GM12878 (cell line): ENCODE data around the gene SMPDL3B. TPM values are rescaled to one million over a fixed set of nuclear protein-coding genes. Genes with fewer than 3 reads are reported as not detected.
"Not testable (repeated sequence)": the region's sequence is repeated elsewhere in the genome, so short reads cannot be mapped to it uniquely, and the experiment has no call there.

ENCODE experiments used
- ATAC-seq: fragments of 200-7000 bp; cut with Tn5 transposase; 3 replicates; pipeline ENCODE4 v1.9.1; 2020; ENCODE audit warnings: mild to moderate bottlenecking, moderate library complexity
- BruUV-seq: library from RNA; stranded (reverse); fragments of 400-500 nt; replicated peaks from 2 replicates; lab custom pipeline; 2021; lab: Mats Ljungman, UMichigan
- CTCF ChIA-PET: fragments of 300-600 bp; sonication (Branson Sonifier 250); formaldehyde crosslinking; extraction: SDS; loops from one replicate; lab custom pipeline; 2021; ENCODE audit warnings: inconsistent platforms; lab: Yijun Ruan, JAX
- POLR2A ChIA-PET: fragments of 350-600 bp; formaldehyde crosslinking; extraction: SDS; loops from one replicate; lab custom pipeline; 2021; ENCODE audit warnings: inconsistent platforms; lab: Charles Lee
- RAD21 ChIA-PET: fragments of 300-600 bp; sonication (Branson Sonifier 250); formaldehyde crosslinking; loops from one replicate; lab custom pipeline; 2023; ENCODE audit warnings: antibody characterized with exemption; ENCODE audit not compliant: unreplicated experiment; lab: Charles Lee
- SMC1A ChIA-PET: fragments of 300-600 bp; sonication (Branson Sonifier 250); formaldehyde crosslinking; loops from one replicate; lab custom pipeline; 2023; ENCODE audit not compliant: unreplicated experiment, uncharacterized antibody; lab: Charles Lee
- DNase-seq: peaks from one replicate; pipeline ENCODE4 v3.0.0-alpha.2; 2011; ENCODE audit warnings: low read depth, low spot score
- FAIRE-seq: peaks from 3 replicates; lab custom pipeline; 2011; peaks lifted over from hg19 to GRCh38; lab: Jason Lieb, UNC
- H2AFZ ChIP-seq: 2 replicates; pipeline ENCODE4 v1.6.0; 2011; ENCODE audit warnings: low read depth, low read length, control low read depth; ENCODE audit not compliant: control insufficient read depth
- H3K27ac ChIP-seq: 2 replicates; pipeline ENCODE4 v1.5.1; 2011; ENCODE audit warnings: control low read depth; ENCODE audit not compliant: control insufficient read depth, insufficient read depth
- H3K27me3 ChIP-seq, 2 experiments: replicated peaks in 1 of 2; 2 replicates each; pipeline versions ENCODE4 v1.6.0 to v1.6.1; 2011; ENCODE audit warnings: low read length in 1 of 2; ENCODE audit not compliant: control insufficient read depth in 2 of 2, insufficient read depth in 2 of 2
- H3K36me3 ChIP-seq, 2 experiments: 2 replicates each; pipeline ENCODE4 v1.5.1; 2011; ENCODE audit warnings: low read length in 1 of 2; ENCODE audit not compliant: control insufficient read depth in 2 of 2, insufficient read depth in 2 of 2
- H3K4me1 ChIP-seq: 2 replicates; pipeline ENCODE4 v1.6.1; 2011; ENCODE audit warnings: mild to moderate bottlenecking, low read length, moderate library complexity, mixed read lengths; ENCODE audit not compliant: control insufficient read depth, insufficient read depth
- H3K4me2 ChIP-seq: 2 replicates; pipeline ENCODE4 v1.6.0; 2011; ENCODE audit warnings: control low read depth; ENCODE audit not compliant: control insufficient read depth, insufficient read depth
- H3K4me3 ChIP-seq: fragments of 200-600 bp; sonication (generic); 2 replicates; pipeline ENCODE4 v1.5.1; 2016
- H3K79me2 ChIP-seq: 2 replicates; pipeline ENCODE4 v1.6.0; 2011; ENCODE audit warnings: low read length; ENCODE audit not compliant: control insufficient read depth, insufficient read depth
- H3K9ac ChIP-seq: 2 replicates; pipeline ENCODE4 v1.8.0; 2011; ENCODE audit warnings: low read length, control low read depth, mixed read lengths; ENCODE audit not compliant: control insufficient read depth, insufficient read depth
- H3K9me3 ChIP-seq: replicated peaks from 3 replicates; pipeline ENCODE4 v1.5.1; 2011; ENCODE audit warnings: mild to moderate bottlenecking, low read length; ENCODE audit not compliant: control insufficient read depth, insufficient read depth
- H4K20me1 ChIP-seq: 2 replicates; pipeline ENCODE4 v1.6.0; 2011; ENCODE audit not compliant: control insufficient read depth, insufficient read depth
- EGR1 ChIP-seq, 2 experiments: IDR thresholded peaks; 1 replicate in 1 of 2; 2 replicates in 1 of 2; pipeline ENCODE4 v1.6.1; 2011 to 2012; ENCODE audit warnings: low read depth in 2 of 2, low read length in 2 of 2, borderline replicate concordance in 1 of 2, mild to moderate bottlenecking in 1 of 2, moderate library complexity in 1 of 2
- IKZF2 ChIP-seq, 2 experiments: fragments of 450-650 bp; IDR thresholded peaks; 2 replicates each; pipeline ENCODE4 v1.6.1; 2017; ENCODE audit warnings: mild to moderate bottlenecking in 2 of 2, moderate library complexity in 2 of 2
- JUND ChIP-seq: IDR thresholded peaks from 2 replicates; pipeline ENCODE4 v1.6.1; 2012; ENCODE audit warnings: low read depth, mild to moderate bottlenecking, low read length, improper control_type of control experiment, moderate library complexity
- WGBS: methylation state at CpG from one replicate; pipeline ENCODE4 v1.1.6; 2016; ENCODE audit warnings: low lambda C conversion rate; ENCODE audit not compliant: insufficient replicate concordance, insufficient coverage; ENCODE audit errors: missing lambda C conversion rate; 5-methylcytosine and 5-hydroxymethylcytosine counted together
- in situ Hi-C: fragments of 300-500 bp; cut with MboI; formaldehyde crosslinking; loops from 9 replicates; pipeline ENCODE4 v1.14.3; 2018; ENCODE audit warnings: mixed read lengths
- intact Hi-C: fragments of 100-400 bp; cut with micrococcal nuclease; formaldehyde crosslinking; loops from one replicate; pipeline ENCODE4 v1.14.2; 2022; ENCODE audit not compliant: unreplicated experiment
- polyA plus RNA-seq, 11 experiments: library from polyadenylated mRNA; depleted of rRNA in 4 of 11; unstranded in 6 of 11; stranded (reverse) in 5 of 11; fragments of >200 nt; fragmentation: Nextera tagmentation in 4 of 11; fragmentation: Illumina TruSeq in 1 of 11; extraction: Ambion mirVana in 4 of 11; extraction: Trizol in 1 of 11; gene quantifications; 1 replicate in 1 of 11; 2 replicates in 10 of 11; pipeline versions ENCODE4 v1.2.1 to v1.2.3, GENCODE V29; 2011 to 2016; ENCODE audit warnings: inconsistent platforms in 2 of 11, missing spikeins in 2 of 11, low read depth in 1 of 11
- total RNA-seq, 4 experiments: library from RNA; depleted of rRNA in 3 of 4; stranded (reverse); fragments of >200 nt in 3 of 4; fragmentation: Illumina TruSeq in 1 of 4; extraction: Trizol in 1 of 4; gene quantifications; 2 replicates each; pipeline versions ENCODE4 v1.2.1 to v1.2.3, GENCODE V29; 2013 to 2021
- TF ChIP-seq, protein P1 (sequence below): fragments of 450-650 bp; conservative IDR thresholded peaks from 2 replicates; pipeline ENCODE4 v1.6.1; 2017; ENCODE audit warnings: mild to moderate bottlenecking, moderate library complexity

The SMPDL3B gene
- total and polyA plus RNA-seq, 10 of the 15 experiments (the other 5 are each of a cell fraction or from before 2014, with no cell fraction given) = 0.56 to 2.7 (median 1.0) TPM

DNA sequence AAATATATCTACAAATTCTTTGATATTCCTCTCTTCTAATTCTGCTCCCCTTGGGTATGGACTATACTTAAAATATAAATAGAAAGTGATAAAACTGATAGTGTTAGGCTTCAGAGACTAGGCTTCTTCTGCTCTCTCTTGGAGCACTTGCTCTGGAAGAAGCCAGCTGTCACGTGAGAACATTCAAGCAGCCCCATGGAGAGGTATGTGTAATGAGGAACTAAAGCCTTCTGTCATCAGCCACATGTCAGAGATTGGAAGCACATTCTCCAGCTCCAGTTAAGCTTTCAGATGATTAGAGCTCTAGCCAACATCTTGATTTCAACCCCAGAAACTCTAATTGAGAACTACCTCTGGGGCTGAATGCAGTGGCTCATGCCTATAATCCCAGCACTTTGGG is 59.3 kb downstream of the SMPDL3B start:
- Histone ChIP-seq H3K9ac (no peak overlapping the region), H3K4me3 (no peak overlapping the region), H4K20me1 (no peaks in the 10 kb centered on the region)
- no peak for FAIRE-seq
- in situ Hi-C loops = no loop called here
- CTCF ChIA-PET = interaction anchor here (0.5 to 1.3 kb wide), 3 partner anchors 34 to 94 kb away, joined by 3 read pairs; partner anchors contain the start of gene XKR8
- no peak for TF ChIP-seq IKZF2 (IDR thresholded peaks at IDR 0.05)
- no peak for TF ChIP-seq EGR1 (IDR thresholded peaks at IDR 0.05; ENCODE audit: borderline replicate concordance in 1 of 2, low read depth in 2 of 2, low read length in 2 of 2)
- TF ChIP-seq JUND = no peak
- TF ChIP-seq, protein P1, sequence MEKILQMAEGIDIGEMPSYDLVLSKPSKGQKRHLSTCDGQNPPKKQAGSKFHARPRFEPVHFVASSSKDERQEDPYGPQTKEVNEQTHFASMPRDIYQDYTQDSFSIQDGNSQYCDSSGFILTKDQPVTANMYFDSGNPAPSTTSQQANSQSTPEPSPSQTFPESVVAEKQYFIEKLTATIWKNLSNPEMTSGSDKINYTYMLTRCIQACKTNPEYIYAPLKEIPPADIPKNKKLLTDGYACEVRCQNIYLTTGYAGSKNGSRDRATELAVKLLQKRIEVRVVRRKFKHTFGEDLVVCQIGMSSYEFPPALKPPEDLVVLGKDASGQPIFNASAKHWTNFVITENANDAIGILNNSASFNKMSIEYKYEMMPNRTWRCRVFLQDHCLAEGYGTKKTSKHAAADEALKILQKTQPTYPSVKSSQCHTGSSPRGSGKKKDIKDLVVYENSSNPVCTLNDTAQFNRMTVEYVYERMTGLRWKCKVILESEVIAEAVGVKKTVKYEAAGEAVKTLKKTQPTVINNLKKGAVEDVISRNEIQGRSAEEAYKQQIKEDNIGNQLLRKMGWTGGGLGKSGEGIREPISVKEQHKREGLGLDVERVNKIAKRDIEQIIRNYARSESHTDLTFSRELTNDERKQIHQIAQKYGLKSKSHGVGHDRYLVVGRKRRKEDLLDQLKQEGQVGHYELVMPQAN = no peak
- TF ChIP-seq, all 136 proteins: peak for 0
- 0% methylated on average over 1 of the region's 1 CpG for WGBS
- ChIA-PET POLR2A (no interaction called here), SMC1A (no interaction called here), RAD21 (no interaction called here)
- Histone ChIP-seq H3K36me3 (peaks cover 14 to 30% of the 10 kb centered on the region in 2 experiments), H3K79me2 (no peaks in the 10 kb centered on the region), H2AFZ (no peak overlapping the region), H3K9me3 (no peaks in the 10 kb centered on the region), H3K4me2 (no peak overlapping the region), H3K27me3 (no peaks in the 10 kb centered on the region), H3K4me1 (no peaks in the 10 kb centered on the region), H3K27ac (no peak overlapping the region)
- no TSS peak for BruUV-seq
- intact Hi-C loops = no loop called here
- DNase-seq = no peak
- no peak for ATAC-seq

DNA sequence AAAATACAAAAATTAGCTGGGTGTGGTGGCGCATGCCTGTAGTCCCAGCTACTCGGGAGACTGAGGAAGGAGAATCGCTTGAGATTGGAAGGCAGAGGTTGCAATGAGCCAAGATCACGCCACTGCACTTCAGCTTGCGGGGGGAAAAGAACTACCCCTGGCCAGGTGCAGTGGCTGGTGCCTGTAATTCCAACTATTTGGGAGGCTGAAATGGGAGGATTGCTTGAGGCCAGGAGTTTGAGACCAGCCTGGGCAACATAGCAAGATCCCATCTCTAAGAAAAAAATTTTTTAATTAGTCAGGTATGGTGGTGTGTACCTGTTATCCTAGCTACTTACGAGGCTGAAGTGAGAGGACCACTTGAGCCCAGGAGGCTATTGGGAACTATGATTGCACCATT is 59.7 kb downstream of the SMPDL3B start:
- ATAC-seq, H3K4me3 ChIP-seq, intact Hi-C loops, BruUV-seq, FAIRE-seq, H3K9ac ChIP-seq, SMC1A ChIA-PET, H3K27me3 ChIP-seq, H3K27ac ChIP-seq, H3K4me1 ChIP-seq, in situ Hi-C loops, H3K4me2 ChIP-seq, H3K9me3 ChIP-seq, H3K79me2 ChIP-seq, H2AFZ ChIP-seq, DNase-seq, RAD21 ChIA-PET, POLR2A ChIA-PET, H4K20me1 ChIP-seq: not testable (repeated sequence)
- peaks cover 15 to 31% of the 10 kb centered on the region in 2 experiments for H3K36me3 ChIP-seq
- WGBS = 100% methylated on average over 6 of the region's 6 CpGs
- CTCF ChIA-PET = interaction anchor here (0.5 to 1.0 kb wide), 2 partner anchors 61 to 93 kb away, joined by 3 read pairs; no protein-coding TSS in a partner anchor
